T-cell (primary cell): ENCODE measurements around the gene GRIN3B. TPM values are rescaled to one million over a fixed set of nuclear protein-coding genes. Genes with fewer than 3 reads are reported as not detected.
A peak's percentile ranks its signal among the peaks of the same experiment; 100 is the strongest.

Experiments
- ATAC-seq, 4 experiments: fragments of 200-7000 bp in 3 of 4; fragments of 150-1000 bp in 1 of 4; cut with Tn5 transposase; replicated peaks in 1 of 4; 1 replicate in 3 of 4; 2 replicates in 1 of 4; pipeline ENCODE4 v1.10.0; 2021; ENCODE audit warnings: moderate library complexity in 3 of 4, mild to moderate bottlenecking in 2 of 4, moderate number of reproducible peaks in 1 of 4
- CTCF ChIA-PET, 2 donors: fragments of 300-600 bp; sonication (Branson Sonifier 250); formaldehyde crosslinking; loops; one replicate each; lab custom pipeline; 2022; ENCODE audit warnings: antibody characterized with exemption in 2 of 2; lab: Charles Lee
- POLR2A ChIA-PET, 2 donors: fragments of 300-600 bp; sonication (Branson Sonifier 250); formaldehyde crosslinking; loops; one replicate each; lab custom pipeline; 2022; ENCODE audit warnings: antibody characterized with exemption in 2 of 2; lab: Charles Lee
- DNase-seq, 35 experiments: peaks; one replicate each; pipeline versions ENCODE4 v3.0.0 to v3.0.0-alpha.2; 2013 to 2023
- H3K27ac ChIP-seq: one replicate; pipeline ENCODE4 v1.5.1; 2013; ENCODE audit warnings: low read length
- H3K27me3 ChIP-seq, 2 experiments: replicated peaks in 1 of 2; 1 replicate in 1 of 2; 2 replicates in 1 of 2; pipeline versions ENCODE4 v1.6.1 to v1.7.0; 2013; ENCODE audit warnings: low read length in 1 of 2, mixed read lengths in 1 of 2; ENCODE audit not compliant: control insufficient read depth in 2 of 2, insufficient read depth in 2 of 2; ENCODE audit errors: extremely low read depth in 1 of 2
- H3K36me3 ChIP-seq, 2 donors: 1 replicate in 1 of 2; 2 replicates in 1 of 2; pipeline versions ENCODE4 v1.6.1 to v1.7.0; 2013; ENCODE audit warnings: low read length in 1 of 2; ENCODE audit not compliant: control insufficient read depth in 2 of 2, insufficient read depth in 1 of 2; ENCODE audit errors: extremely low read depth in 1 of 2
- H3K4me1 ChIP-seq, 2 experiments: 1 replicate in 1 of 2; 2 replicates in 1 of 2; pipeline versions ENCODE4 v1.6.1 to v1.7.0; 2013; ENCODE audit warnings: low read length in 2 of 2, mixed read lengths in 1 of 2; ENCODE audit not compliant: insufficient read depth in 2 of 2, control insufficient read depth in 1 of 2; ENCODE audit errors: extremely low read depth in 1 of 2
- H3K4me3 ChIP-seq, 2 donors: 1 replicate in 1 of 2; 2 replicates in 1 of 2; pipeline versions ENCODE4 v1.5.1 to v1.7.0; 2013; ENCODE audit warnings: mild to moderate bottlenecking in 2 of 2, low read length in 1 of 2, moderate library complexity in 1 of 2; ENCODE audit not compliant: control insufficient read depth in 1 of 2; ENCODE audit errors: extremely low read depth in 1 of 2
- H3K9me3 ChIP-seq: 2 replicates; pipeline ENCODE4 v1.7.0; 2013
- H3K27ac Mint-ChIP-seq, 2 donors: one replicate each; pipeline ENCODE4 v1.8.0; 2020 to 2021; ENCODE audit warnings: mild to moderate bottlenecking in 2 of 2, mixed read lengths in 2 of 2
- H3K27me3 Mint-ChIP-seq, 2 donors: one replicate each; pipeline ENCODE4 v1.8.0; 2021 to 2022; ENCODE audit warnings: mixed read lengths in 2 of 2
- H3K36me3 Mint-ChIP-seq: one replicate; pipeline ENCODE4 v1.8.0; 2021; ENCODE audit warnings: mixed read lengths
- H3K4me1 Mint-ChIP-seq, 3 donors: one replicate each; pipeline ENCODE4 v1.8.0; 2020 to 2022; ENCODE audit warnings: mixed read lengths in 3 of 3, mild to moderate bottlenecking in 1 of 3
- H3K4me3 Mint-ChIP-seq, 3 donors: one replicate each; pipeline ENCODE4 v1.8.0; 2020 to 2022; ENCODE audit warnings: mild to moderate bottlenecking in 3 of 3, mixed read lengths in 3 of 3, moderate library complexity in 3 of 3
- H3K9me3 Mint-ChIP-seq, 3 donors: one replicate each; pipeline ENCODE4 v1.8.0; 2020 to 2022; ENCODE audit warnings: mixed read lengths in 3 of 3
- WGBS: methylation state at CpG from one replicate; pipeline ENCODE4 v1.1.5; 2013; ENCODE audit warnings: missing lambda C conversion rate; ENCODE audit not compliant: insufficient coverage; 5-methylcytosine and 5-hydroxymethylcytosine counted together
- total RNA-seq, 35 experiments: library from RNA in 6 of 35; stranded (reverse) in 6 of 35; fragments of 120-200 nt in 1 of 35; gene quantifications; one replicate each; pipeline versions ENCODE4 v1.2.1 to v1.2.4 and lab custom pipeline; 2013 to 2026

The GRIN3B gene
- total RNA-seq, 5 donors from 2014 or later (not counting 1 experiment from before 2014, with no cell fraction given), result 0.07 to 0.44 (median 0.09) TPM; not detected in 2

DNA sequence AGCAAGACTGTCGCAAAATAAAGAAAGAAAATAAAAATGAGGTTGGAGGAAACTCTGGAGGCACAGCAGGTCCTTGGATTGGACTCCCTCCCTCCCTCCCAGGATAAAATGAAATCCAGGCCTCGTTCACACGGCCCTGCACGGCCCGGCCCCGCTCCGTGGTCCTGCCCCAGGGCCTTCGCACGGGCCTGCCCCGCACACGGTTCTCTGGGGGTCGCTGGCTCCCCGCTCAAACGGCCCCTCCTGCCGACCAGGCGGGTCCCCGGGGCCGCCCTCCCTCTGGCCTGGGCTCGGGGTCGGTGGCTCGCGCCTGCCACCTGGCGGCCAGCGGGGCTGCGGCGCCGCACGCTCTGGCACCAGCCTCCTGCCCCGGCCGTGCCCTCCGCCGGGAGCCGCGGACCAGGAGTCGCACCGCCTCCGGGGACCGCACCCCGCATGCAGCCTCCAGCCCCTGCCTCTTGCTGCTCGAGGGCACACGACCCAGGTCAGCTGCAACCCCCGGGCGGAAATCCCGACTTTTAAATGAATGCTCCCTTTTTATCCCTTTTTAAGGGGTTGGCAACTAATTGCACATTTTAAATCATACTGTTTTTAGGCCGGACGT, 17.6 kb upstream of the GRIN3B start:
- Histone ChIP-seq H3K27ac (no peak overlapping the region), H3K27me3 (peaks cover 0 to 5% of the 10 kb centered on the region in 2 experiments), H3K9me3 (no peaks in the 10 kb centered on the region), H3K4me3 (no peak overlapping the region), H3K36me3 (peaks cover 4 to 12% of the 10 kb centered on the region in 2 donors), H3K4me1 (peaks cover 10 to 29% of the 10 kb centered on the region in 2 experiments)
- peak; percentile 75 to 82 (median 78) for ATAC-seq
- no peak overlapping the region for H3K27ac Mint-ChIP-seq
- H3K4me1 Mint-ChIP-seq, result peaks cover 13 to 19% (median 17%) of the 10 kb centered on the region in 3 donors
- no peaks in the 10 kb centered on the region for H3K27me3 Mint-ChIP-seq
- no peaks in the 10 kb centered on the region for H3K9me3 Mint-ChIP-seq
- peaks cover 10% of the 10 kb centered on the region for H3K36me3 Mint-ChIP-seq
- H3K4me3 Mint-ChIP-seq, result peak overlapping the region in 1 of 3 donors; percentile 29
- DNase-seq, result peak in 33 of 35 experiments; percentile 31 to 87 (median 60)
- under 1% methylated on average over 36 of the region's 46 CpGs for WGBS
- POLR2A ChIA-PET, result no interaction called here
- CTCF ChIA-PET, result interaction anchor here in 1 of 2 donors (1.2 to 2.1 kb wide), 2 partner anchors 60 to 605 kb away, joined by 4 to 25 read pairs; no protein-coding TSS in a partner anchor

DNA sequence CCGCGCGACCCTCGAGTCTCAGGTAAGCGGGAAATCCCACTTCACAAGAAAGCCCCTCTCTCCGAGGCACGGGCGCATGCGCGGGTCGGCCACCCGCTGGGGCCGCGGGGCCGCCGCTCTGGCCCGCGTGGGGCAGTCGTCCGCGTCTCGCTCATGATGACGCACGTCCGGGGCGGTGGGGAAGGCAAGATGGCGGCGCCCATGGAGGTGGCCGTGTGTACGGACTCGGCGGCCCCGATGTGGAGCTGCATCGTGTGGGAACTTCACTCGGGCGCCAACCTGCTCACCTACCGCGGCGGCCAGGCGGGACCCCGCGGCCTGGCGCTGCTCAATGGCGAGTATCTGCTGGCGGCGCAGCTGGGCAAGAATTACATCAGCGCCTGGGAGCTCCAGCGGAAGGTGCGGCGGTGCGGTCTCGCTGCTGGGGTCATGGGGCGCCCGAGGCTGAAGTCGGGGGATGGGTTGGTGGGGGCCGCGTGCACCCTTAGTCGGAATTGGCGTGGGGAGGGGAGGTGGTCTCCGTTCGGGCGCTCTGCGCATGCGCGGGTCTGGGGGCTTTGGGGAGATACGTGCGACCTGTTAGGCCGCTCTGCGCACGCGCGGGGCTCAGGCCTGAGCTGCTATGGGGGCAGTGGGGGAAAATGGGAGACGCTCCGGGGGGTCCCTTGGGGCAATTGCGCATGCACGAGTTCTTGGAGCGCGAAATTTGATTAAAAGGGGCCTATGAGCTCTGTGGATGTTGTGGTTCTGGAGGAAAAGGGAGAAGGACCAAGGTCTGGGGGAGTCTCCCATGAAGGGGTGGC, 15.9 kb upstream of the GRIN3B start, which contains the start of gene WDR18:
Gene WDR18 (plus strand): TSS at position 181 of the 803 bp plus-strand sequence. CDS start 9 bp downstream, at position 190.
- Mint-ChIP-seq H3K4me3 (peak within 1 kb of the TSS; percentile 93 to 98 (median 94)), H3K9me3 (no peaks in the 10 kb centered on the region), H3K27ac (peak within 1 kb of the TSS; percentile 87 to 89), H3K36me3 (peaks cover 10% of the 10 kb centered on the region), H3K27me3 (no peaks in the 10 kb centered on the region), H3K4me1 (peaks cover 13 to 21% (median 19%) of the 10 kb centered on the region in 3 donors)
- Histone ChIP-seq H3K4me1 (peaks cover 10 to 39% of the 10 kb centered on the region in 2 experiments), H3K27ac (peak within 1 kb of the TSS; percentile 93), H3K27me3 (peaks cover 0 to 2% of the 10 kb centered on the region in 2 experiments), H3K9me3 (no peaks in the 10 kb centered on the region), H3K4me3 (peak within 1 kb of the TSS; percentile 68 to 98), H3K36me3 (peaks cover 4 to 20% of the 10 kb centered on the region in 2 donors)
- CTCF ChIA-PET, result interaction anchor here (0.6 to 2.1 kb wide), 6 partner anchors 12 to 129 kb away, joined by 3 to 25 read pairs (median 3); no protein-coding TSS in a partner anchor
- 0% methylated on average over 72 of the region's 78 CpGs for WGBS
- peak; percentile 52 to 92 (median 78) for DNase-seq
- ATAC-seq, result peak; percentile 84 to 94 (median 88)
- POLR2A ChIA-PET, result interaction anchor here (0.5 to 0.9 kb wide), 3 partner anchors 93 to 274 kb away, joined by 3 to 6 read pairs (median 4); partner anchors contain the start of gene AZU1 (in 1 of the 2)

DNA sequence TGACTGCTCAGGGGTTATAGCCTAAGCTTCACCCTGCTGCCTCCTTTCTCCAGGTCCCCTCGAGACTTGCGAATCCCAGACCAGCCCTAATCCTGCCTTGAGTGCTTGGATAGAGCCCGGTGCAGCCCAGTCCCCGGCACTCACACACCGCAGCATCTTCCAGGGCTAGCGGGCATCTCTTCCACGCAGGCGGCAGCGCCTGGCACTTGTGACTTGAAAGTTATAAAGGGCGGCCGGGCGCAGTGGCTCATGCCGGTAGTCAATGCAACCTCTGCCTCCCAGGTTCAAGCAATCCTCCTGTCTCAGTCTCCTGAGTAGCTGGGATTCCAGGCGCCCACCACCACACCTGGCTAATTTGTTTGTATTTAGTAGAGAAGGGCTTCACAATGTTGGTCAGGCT, 14.1 kb upstream of the GRIN3B start:
- Mint-ChIP-seq H3K36me3 (peaks cover 10% of the 10 kb centered on the region), H3K4me1 (peaks cover 13 to 21% (median 19%) of the 10 kb centered on the region in 3 donors), H3K4me3 (peak overlapping the region; percentile 93 to 98 (median 94)), H3K9me3 (no peaks in the 10 kb centered on the region), H3K27me3 (no peaks in the 10 kb centered on the region), H3K27ac (no peak overlapping the region)
- Histone ChIP-seq H3K4me3 (no peak overlapping the region), H3K27ac (no peak overlapping the region), H3K9me3 (no peaks in the 10 kb centered on the region), H3K36me3 (peaks cover 12 to 32% of the 10 kb centered on the region in 2 donors), H3K4me1 (peaks cover 10 to 42% of the 10 kb centered on the region in 2 experiments), H3K27me3 (no peaks in the 10 kb centered on the region)
- WGBS, result 90% methylated on average over 4 of the region's 14 CpGs
- CTCF ChIA-PET, result no interaction called here
- POLR2A ChIA-PET, result no interaction called here
- ATAC-seq (no peak), DNase-seq (no peak)

DNA sequence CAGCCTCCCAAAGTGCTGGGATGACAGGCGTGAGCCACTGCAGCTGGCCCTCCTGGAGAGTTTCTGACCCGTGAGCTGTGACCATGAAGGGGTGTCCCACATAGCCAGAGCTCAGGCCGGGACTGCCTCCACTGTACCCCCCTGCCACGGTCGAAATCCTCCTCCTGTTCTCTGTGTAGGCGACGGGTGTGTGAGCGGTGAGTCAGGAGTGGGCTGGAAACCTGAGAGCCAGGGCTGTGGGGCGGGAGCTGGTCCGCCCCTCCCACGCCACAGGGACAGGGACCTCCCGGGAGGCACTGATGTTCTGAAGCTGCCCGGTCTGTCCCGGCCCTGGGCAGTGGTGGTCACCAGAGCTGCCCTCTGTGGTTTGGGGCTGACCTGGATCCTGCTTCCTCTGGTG, 12.1 kb upstream of the GRIN3B start:
- Histone ChIP-seq H3K4me3 (no peak overlapping the region), H3K36me3 (peaks cover 20 to 35% of the 10 kb centered on the region in 2 donors), H3K4me1 (peaks cover 10 to 34% of the 10 kb centered on the region in 2 experiments), H3K27me3 (no peaks in the 10 kb centered on the region), H3K27ac (no peak overlapping the region), H3K9me3 (no peaks in the 10 kb centered on the region)
- Mint-ChIP-seq H3K36me3 (peaks cover 13% of the 10 kb centered on the region), H3K4me1 (peaks cover 13 to 18% (median 17%) of the 10 kb centered on the region in 3 donors), H3K27me3 (no peaks in the 10 kb centered on the region), H3K4me3 (no peak overlapping the region), H3K27ac (no peak overlapping the region), H3K9me3 (no peaks in the 10 kb centered on the region)
- CTCF ChIA-PET, result interaction anchor here in 1 of 2 donors (0.6 kb wide), 1 partner anchor 17 kb away, joined by 3 read pairs; no protein-coding TSS in a partner anchor
- POLR2A ChIA-PET, result interaction anchor here (0.5 to 0.7 kb wide), 2 partner anchors 40 to 205 kb away, joined by 3 to 8 read pairs; no protein-coding TSS in a partner anchor
- ATAC-seq, result no peak
- no peak for DNase-seq
- WGBS, result 84% methylated on average over 10 of the region's 14 CpGs

DNA sequence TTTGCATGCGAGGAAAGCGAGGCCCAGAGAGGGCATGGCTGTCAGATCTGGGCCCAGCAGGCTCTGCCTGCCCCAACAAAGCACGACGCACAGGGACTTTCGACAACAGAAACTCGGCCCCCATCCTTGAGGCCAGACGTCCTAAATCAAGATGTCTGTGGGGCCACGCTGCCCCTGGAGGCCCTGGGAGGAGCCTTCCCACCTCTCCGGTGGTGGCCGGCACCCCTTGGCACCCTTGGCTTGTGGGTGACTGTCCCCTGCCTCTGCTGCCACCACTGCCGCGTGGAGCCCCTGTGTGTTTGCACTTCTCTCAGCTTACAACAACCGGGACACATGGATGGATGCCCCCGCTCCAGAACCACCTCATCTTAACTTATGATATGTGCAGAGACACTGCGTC, 11.7 kb upstream of the GRIN3B start:
- POLR2A ChIA-PET, result no interaction called here
- no peak for ATAC-seq
- no peak for DNase-seq

More for the DNA sequence above, 11.7 kb upstream of the GRIN3B start:
- CTCF ChIA-PET, result no interaction called here
- Mint-ChIP-seq H3K9me3 (no peaks in the 10 kb centered on the region), H3K27me3 (no peaks in the 10 kb centered on the region), H3K4me3 (no peak overlapping the region), H3K27ac (no peak overlapping the region), H3K36me3 (peaks cover 13% of the 10 kb centered on the region), H3K4me1 (peaks cover 13 to 18% (median 17%) of the 10 kb centered on the region in 3 donors)
- H3K9me3 ChIP-seq, result no peaks in the 10 kb centered on the region
- no peak overlapping the region for H3K27ac ChIP-seq
- WGBS, result 92% methylated on average over 10 of the region's 15 CpGs
- H3K27me3 ChIP-seq, result no peaks in the 10 kb centered on the region
- H3K4me3 ChIP-seq, result no peak overlapping the region
- peaks cover 9 to 29% of the 10 kb centered on the region in 2 experiments for H3K4me1 ChIP-seq
- H3K36me3 ChIP-seq, result peaks cover 25 to 35% of the 10 kb centered on the region in 2 donors
